Stimulated activated CD4-positive, alpha-beta T cell treated with anti-CD3 and anti-CD28 coated beads, TNF-alpha, amount 100 ng/mL, for 24 hours (primary cell): ENCODE data around the gene PSMD3.
"Not testable (repeated sequence)": the region's sequence is repeated elsewhere in the genome, so short reads cannot be mapped to it uniquely, and the experiment has no call there.

Experiments used
- DNase-seq, 3 experiments: peaks; one replicate each; pipeline ENCODE4 v3.0.0-alpha.2; 2020; ENCODE audit warnings: low read depth in 3 of 3

Gene PSMD3

DNA sequence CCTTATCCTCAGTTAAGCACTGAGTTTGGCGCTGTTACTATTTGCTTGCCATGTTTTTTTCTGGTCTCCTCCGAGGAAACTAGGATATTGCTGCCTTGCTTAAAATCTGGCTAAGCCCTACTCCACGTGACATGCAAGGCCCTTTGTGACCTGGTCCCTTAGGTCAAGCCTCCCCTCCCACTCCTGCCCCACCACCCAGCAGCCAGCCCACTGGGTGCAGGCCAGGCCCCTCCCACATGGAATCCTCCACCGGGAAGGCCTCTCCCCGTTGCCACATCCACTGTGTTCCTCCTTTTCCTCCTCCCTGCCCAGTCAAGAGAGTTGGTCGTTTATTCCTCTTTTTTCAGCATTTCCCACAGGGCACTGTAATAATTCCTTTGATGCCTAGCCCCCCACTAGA is 16.2 kb downstream of the PSMD3 start:
- no peak for DNase-seq

DNA sequence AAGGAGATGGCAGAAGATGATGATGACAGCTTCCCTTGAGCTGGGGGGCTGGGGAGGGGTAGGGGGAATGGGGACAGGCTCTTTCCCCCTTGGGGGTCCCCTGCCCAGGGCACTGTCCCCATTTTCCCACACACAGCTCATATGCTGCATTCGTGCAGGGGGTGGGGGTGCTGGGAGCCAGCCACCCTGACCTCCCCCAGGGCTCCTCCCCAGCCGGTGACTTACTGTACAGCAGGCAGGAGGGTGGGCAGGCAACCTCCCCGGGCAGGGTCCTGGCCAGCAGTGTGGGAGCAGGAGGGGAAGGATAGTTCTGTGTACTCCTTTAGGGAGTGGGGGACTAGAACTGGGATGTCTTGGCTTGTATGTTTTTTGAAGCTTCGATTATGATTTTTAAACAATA is 16.9 kb downstream of the PSMD3 start:
- no peak for DNase-seq

DNA sequence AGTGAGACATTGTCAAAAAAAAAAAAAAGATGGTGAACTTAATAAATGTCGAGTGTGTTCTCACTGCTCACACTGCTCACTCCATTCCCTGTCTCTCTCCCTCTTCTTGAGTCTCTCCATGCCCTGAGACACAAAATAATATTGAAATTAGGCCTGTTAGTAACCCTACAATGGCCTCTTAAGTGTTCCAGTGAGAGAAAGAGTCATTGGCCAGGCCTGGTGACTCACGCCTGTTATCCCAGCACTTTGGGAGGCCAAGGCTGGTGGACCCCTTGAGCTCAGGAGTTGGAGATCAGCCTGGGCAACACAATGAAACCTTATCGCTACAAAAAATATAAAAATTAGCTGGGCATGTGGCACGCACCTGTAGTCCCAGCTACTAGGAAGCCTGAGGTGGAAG is 18.5 kb downstream of the PSMD3 start:
- DNase-seq, result no peak

- no peak for DNase-seq
Observed at GRCh38 chr17:40000161-40000560, 19.6 kb downstream of the PSMD3 start.

GRCh38 chr17:40001335-40001734 is 20.7 kb downstream of the PSMD3 start:
- not testable (repeated sequence) for DNase-seq

DNA sequence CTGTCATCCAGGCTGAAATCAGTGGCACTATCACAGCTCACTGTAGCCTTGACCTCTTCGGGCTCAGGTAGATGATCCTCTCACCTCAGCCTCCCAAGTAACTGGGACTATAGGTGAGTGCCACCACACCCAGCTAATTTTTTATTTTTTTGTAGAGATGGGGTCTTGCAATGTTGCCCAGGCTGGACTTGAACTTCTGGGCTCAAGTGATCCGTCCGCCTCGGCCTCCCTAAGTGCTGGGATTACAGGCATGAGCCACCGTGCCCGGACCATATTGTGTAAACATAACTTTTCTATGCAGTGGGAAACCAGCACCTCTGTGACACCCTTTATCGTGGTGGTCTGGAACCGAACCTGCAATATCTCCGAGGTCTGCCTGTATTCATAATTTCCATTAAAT is 23.5 kb downstream of the PSMD3 start:
- DNase-seq, result no peak

DNA sequence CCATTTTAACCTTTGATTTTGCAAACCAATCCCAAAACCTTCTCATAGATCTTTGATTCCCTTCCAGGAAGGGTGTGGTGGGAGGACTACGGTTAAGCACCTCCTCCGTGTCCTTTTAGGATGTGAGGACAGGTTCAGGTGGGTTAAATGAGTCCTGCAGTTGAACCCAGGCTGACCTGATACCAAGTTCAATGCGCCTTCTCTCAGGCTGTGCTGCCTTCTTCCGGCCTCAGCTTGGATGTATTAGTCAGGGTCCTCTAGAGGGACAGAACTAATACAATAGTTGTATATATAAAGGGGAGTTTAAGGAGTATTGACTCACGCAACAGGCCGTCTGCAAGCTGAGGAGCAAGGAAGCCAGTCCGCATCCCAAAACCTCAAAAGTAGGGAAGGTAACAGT is 24.1 kb downstream of the PSMD3 start:
- no peak for DNase-seq

DNA sequence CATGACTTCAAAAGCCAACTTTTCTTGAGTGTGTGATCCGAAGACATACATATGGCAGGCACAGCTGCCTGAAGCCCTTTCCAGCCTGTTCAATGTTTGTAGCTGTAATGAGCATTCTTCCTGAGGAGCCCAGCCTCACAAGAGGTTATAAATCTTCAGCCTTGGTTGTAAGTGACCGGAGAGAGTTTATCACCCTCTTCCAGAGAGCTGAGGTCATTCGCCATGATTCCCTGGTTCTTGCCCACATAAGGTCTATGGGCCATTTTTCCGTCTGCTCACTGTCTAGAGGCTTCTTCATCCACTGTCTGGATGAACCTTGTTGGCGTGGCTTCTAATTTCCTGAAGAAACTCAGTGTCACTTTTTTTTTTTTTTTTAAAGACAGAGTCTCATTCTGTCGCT is 24.9 kb downstream of the PSMD3 start:
- DNase-seq, result no peak

GRCh38 chr17:40010946-40011500 is 30.4 kb downstream of the PSMD3 start:
- DNase-seq, result not testable (repeated sequence)

DNA sequence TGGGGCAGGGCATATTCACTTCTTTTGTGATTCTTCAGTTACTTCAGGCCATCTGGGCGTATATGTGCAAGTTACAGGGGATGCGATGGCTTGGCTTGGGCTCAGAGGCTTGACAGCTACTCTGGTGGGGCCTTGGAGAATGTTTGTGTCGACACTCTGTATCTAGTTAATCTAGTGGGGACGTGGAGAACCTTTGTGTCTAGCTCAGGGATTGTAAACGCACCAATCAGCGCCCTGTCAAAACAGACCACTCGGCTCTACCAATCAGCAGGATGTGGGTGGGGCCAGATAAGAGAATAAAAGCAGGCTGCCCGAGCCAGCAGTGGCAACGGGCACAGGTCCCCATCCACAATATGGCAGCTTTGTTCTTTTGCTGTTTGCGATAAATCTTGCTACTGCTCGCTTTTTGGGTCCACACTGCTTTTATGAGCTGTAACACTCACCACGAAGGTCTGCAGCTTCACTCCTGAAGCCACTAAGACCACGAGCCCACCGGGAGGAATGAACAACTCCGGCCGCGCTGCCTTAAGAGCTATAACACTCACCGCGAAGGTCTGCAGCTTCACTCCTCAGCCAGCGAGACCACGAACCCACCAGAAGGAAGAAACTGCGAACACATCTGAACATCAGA is 31.5 kb downstream of the PSMD3 start:
- not testable (repeated sequence) for DNase-seq

DNA sequence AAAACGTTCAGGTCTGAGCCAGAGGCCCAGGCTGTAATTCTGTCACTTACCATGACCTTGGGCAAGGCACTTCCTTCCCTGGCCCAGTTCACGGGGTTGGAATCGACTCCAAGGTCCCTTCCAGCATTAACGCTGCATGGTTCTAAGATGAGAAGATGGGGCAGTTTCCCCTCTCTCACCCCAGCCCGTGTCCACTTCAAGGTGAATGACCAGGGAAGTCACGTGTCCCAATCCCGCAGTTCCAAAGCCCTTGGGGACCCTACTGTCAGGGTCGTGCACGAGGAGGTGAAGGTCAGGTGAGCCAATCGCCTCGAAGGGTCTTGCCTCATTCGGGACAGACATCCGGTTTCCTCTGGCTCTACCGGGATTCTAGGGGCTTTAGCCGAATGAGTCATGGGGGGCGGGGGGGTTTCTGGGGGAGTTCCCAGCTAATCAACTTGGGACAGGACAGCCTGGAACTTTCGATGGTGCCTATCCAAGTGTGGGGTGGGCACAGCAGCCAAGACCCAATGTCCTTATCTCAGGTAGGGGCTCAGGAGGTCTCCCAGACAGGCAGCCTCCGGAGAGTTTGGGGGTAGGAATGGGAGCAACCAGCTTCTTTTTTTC is 33.9 kb downstream of the PSMD3 start:
- no peak for DNase-seq

GRCh38 chr17:40015005-40015997 is 34.7 kb downstream of the PSMD3 start, which contains the start of gene CSF3:
TSS of gene CSF3 (plus strand) at chr17:40015440. CDS start at chr17:40015475, 35 bp downstream.
- no peak for DNase-seq

GRCh38 chr17:40015998-40016985 is 35.7 kb downstream of the PSMD3 start:
- DNase-seq, result no peak

DNA sequence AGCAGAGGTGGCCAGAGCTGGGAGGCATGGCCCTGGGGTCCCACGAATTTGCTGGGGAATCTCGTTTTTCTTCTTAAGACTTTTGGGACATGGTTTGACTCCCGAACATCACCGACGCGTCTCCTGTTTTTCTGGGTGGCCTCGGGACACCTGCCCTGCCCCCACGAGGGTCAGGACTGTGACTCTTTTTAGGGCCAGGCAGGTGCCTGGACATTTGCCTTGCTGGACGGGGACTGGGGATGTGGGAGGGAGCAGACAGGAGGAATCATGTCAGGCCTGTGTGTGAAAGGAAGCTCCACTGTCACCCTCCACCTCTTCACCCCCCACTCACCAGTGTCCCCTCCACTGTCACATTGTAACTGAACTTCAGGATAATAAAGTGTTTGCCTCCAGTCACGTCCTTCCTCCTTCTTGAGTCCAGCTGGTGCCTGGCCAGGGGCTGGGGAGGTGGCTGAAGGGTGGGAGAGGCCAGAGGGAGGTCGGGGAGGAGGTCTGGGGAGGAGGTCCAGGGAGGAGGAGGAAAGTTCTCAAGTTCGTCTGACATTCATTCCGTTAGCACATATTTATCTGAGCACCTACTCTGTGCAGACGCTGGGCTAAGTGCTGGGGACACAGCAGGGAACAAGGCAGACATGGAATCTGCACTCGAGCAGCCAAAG is 36.9 kb downstream of the PSMD3 start:
- DNase-seq, result no peak

- DNase-seq, result no peak
Observed at GRCh38 chr17:40018211-40019121, 37.9 kb downstream of the PSMD3 start.

GRCh38 chr17:40019140-40019991 is 38.8 kb downstream of the PSMD3 start:
- DNase-seq, result no peak

DNA sequence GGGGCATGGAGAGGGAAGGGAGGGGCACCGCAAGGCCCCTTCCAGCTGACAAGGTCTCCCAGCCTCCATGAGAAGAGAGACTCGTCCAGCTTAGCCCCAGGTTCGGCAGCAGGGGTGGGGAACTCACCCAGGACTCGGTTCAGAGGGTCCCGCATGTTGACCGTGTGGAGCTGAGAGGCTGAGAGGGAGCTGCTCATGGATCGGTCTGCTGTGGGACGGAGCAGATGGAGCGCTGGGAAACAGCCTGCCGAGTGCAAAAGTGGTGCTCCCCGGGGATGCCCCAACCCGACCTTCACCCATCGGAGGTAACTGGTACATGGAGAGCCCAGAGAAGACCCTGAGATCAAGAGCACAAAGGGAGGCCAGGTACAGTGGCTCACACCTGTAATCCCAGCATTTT is 39.5 kb downstream of the PSMD3 start:
- DNase-seq, result no peak

- no peak for DNase-seq
Observed at GRCh38 chr17:40021451-40021971, 40.9 kb downstream of the PSMD3 start.
